Activated CD8-positive, alpha-beta memory T cell treated with anti-CD3 and anti-CD28 coated beads, Interleukin-2, amount 50 U/mL, for 1 hour (primary cell): ENCODE data around the gene FGL2.
A peak's percentile ranks its signal among the peaks of the same experiment; 100 is the strongest.
"Not testable (repeated sequence)": the region's sequence is repeated elsewhere in the genome, so short reads cannot be mapped to it uniquely, and the experiment has no call there.

ENCODE experiments used
- DNase-seq: peaks from one replicate; pipeline ENCODE4 v3.0.0-alpha.2; 2020; ENCODE audit errors: extremely low read depth

The FGL2 gene, protein sequence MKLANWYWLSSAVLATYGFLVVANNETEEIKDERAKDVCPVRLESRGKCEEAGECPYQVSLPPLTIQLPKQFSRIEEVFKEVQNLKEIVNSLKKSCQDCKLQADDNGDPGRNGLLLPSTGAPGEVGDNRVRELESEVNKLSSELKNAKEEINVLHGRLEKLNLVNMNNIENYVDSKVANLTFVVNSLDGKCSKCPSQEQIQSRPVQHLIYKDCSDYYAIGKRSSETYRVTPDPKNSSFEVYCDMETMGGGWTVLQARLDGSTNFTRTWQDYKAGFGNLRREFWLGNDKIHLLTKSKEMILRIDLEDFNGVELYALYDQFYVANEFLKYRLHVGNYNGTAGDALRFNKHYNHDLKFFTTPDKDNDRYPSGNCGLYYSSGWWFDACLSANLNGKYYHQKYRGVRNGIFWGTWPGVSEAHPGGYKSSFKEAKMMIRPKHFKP

DNA sequence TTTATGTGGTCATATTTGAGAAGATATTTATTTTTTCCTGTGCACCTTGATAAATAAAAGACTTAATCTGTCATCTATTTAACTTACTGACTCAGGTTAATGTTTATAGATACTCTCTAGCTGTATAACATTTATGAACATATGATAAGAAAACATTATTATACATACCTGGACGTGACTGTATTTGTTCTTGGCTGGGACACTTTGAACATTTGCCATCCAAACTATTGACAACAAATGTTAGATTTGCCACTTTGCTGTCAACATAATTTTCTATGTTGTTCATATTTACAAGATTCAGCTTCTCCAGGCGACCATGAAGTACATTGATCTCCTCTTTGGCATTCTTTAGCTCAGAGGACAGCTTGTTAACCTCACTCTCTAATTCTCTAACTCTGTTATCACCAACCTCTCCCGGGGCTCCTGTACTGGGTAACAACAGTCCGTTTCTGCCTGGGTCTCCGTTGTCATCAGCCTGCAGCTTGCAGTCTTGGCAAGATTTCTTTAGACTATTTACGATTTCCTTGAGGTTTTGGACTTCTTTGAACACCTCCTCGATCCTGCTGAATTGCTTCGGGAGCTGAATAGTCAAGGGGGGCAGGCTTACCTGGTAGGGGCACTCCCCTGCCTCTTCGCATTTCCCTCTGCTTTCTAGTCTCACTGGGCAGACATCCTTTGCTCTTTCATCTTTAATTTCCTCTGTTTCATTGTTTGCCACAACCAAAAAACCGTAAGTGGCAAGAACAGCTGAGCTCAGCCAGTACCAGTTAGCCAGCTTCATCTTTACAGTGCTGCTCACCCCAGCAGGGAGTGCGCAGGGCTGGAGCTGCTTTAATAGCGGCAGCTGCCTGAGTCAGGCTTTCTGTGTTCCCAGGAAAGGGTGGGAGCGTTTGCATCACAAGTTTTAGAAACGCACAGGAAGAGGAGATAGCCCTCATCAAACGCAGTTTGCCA, at the start of gene FGL2:
Gene FGL2, minus strand, starts transcription at position 807 of the 954 bp plus-strand sequence. Its CDS starts 26 bp downstream, at position 781.
- DNase-seq, result no peak

DNA sequence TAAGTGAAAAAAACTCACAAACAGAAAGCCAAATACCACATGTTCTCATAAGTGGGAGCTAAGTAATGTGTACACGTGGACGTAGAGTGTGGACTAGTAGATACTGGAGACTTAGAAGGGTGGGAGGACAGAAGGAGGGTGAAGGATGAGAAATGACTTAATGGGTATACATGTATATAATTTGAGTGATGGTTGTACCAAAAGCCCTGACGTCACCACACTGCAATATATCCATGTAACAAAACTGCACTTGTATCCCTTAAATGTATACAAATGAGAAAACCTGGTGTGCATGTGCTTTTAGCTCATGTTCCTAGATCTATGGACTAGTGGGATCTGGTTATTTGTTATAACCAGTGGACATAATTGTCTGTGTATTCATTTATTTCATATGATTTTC, 48.5 kb upstream of the FGL2 start:
- no peak for DNase-seq

DNA sequence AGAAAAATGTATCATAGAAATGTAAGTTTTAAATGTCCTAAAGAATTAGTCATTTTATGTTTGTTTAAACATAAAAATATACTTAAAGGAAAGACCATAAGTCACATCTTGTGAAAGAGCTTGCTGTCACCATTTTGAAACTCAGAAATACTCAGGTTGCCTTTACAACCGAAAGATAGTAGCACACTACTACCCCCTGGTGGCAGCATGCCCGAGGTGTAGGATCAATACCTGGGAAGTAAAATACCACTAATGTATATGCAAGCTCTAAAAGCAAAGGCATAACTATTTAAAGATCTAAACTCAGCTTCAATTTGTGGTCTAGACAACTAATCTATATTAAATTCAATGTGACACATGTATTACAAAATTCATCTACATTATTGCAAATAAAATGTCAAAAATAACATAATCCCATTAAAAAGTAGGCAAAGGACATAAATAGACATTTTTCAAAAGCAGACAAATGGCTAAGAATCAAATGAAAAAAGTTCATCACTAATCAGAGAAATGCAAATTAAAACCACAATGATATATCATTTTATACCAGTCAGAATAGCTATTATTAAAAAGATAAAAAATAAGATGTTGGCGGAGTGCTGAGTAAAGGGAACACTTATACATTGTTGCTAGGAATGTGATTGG, 47.7 kb upstream of the FGL2 start:
- DNase-seq, result peak; percentile 66

DNA sequence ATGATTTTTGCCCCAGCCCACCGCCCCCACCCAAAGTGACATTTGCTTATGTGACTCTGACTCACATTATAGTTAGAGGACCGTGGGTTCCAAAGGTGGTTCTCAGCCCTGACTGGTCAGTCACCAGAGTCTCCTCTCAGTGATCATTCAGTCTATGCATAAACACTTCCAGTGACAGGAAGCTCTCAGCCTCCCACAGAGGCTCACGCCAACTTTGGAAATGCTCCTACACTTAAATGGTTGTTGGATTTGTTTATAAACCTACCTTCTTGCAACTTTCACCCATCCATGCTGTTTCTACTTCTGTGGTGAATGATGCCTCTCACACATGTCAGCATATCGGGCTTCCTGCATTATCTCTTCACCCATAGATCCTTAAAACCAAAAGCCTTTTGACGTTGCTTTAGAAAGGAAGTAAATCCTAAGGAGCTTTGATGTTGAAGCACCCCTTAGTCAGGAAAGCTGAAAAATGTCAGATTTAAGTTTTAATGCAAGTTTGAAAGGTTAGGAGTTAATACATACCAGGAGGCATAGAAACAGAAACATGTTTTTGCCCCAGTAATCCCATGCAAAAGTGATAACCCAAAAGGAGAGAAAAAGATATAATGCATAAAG, 46.5 kb upstream of the FGL2 start:
- no peak for DNase-seq

DNA sequence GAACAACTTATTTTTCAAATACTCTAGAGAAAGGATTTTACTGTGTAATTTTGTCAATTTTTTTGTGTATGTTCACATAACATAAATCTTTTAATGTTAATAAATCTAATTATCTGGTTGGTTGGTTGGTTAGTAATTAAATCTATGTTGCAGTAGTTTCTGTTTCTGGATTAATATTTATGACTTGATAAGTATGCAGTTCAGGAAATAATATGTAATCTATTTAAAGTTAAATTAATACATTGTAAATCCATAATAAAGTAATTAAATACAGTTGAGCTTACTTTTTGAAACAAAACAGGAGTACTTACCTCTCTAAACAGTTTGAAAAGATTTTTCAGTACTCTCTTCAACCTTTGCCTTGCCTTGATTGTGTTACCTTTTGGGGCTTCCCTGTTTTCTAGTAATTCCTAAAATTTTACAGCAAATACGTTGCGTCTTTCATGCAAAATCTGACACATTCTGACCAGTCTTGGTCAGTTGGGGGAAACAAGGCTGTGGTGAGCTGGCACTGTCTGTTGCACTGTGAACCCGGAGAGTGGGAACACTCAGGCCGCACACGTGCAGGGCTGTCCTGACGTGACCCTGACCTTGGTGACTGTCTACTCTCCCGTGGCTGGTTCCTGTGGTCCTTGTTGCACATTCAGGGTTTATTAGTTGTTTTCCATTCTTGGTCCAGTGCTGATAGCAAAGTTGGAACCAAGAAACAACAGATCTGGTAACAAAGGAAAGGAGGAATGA, 45.6 kb upstream of the FGL2 start:
- DNase-seq, result no peak

DNA sequence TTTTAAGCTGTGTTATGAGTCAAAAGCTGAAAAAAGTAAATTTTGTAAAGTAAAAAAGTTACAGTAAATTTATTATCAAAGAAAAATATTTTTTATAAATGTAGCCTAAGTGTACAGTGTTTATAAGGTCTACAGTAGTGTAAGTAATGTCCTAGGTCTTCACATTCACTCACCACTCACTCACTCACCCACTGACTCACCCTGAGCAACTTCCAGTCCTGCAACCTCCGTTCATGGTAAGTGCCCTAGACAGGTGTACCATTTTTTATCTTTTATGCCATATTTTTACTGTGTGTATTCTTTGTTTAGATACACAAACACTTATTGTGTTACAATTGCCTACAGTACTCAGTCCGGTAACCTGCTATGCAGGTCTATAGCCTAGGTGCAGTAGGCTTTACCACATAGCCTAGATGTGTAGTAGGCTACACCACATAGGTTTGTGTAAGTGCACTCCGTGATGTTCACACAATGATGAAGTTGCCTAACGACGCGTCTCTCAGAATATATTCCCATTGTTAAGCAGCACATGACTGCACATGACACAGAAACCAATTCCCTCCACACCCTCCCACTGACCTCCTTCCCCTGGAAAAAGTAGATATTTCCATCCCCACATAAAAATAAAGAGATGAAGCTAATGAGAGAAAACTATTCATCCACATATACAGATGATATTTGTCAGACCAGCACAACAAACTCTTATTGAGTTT, 44.8 kb upstream of the FGL2 start:
- DNase-seq, result no peak

DNA sequence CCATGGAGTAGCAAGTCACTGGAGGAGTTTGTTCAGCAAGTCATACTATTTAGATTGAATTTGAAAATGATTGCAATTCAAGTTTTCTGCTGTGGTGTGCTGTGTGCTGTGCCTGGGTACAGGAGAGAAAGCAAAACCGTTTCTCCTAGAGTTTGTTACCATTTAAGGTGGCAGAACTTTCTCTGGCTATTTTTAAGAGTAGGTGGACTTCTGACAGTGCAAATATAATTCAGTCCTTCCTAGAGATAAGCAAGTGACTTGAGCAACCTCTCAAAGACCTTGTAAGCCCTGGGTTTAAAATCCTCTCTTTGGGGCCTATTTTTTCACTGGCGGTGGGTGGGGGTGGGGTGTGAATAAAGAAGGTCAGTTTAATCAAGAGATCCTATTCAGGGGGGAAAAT, 42.9 kb upstream of the FGL2 start:
- DNase-seq, result no peak

DNA sequence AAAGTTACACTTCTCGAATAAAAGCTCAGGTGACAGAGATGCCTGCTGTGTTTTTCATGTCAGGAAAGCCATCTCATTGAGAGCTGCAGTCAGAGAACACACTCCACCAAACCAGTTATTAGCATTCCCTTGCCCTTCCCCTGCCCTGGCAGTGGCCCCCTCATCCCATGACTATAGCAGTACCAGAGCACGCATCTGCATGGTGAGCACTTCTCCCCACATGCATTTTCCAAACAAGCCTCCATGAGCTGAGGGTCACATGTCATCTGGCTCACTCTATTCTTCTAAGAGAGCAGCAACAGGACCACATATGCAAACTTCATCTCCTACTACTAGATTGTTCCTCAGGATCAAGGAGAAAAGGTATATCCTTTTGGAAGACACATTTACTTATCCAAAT, 42.4 kb upstream of the FGL2 start:
- DNase-seq, result no peak

DNA sequence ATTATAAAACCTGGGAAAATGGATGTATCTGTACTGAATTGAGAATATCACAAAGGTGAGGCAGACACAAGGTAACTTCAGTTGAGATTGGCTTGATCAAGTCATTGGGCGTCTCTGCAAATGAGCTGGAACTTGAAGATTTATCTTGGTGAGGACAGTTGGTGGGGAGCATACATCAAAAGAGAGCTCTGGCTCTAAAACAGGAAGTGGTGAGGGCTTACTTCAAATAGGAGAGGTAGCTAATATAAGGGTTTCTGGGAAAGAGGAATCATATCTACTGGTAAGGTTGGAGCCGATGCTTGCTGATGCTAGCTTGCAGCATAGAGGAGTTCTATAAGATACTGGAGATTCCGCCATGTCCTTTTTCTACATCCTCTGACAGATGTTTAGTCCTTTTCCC, 39.9 kb upstream of the FGL2 start:
- DNase-seq, result no peak

DNA sequence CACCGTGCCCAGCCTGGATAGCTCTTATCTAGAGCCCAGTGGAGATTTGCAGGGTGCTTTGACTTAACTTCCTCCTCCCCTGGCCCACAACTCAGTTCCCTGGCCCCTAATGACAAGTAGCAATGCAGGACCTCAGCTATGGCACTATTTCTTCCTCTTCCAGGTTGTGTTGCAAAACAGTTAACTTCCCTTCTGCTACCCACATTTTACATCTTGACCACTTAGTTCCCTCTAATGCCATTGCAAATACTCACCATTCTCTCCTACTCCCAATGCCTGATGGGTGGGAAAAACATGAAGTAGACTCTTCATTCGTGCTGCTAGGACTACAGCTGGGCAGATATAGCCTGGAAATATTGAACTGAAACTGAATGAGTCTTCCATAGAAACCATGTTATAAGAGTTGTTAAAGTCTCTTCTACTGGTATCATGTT, 39.1 kb upstream of the FGL2 start:
- DNase-seq, result no peak

DNA sequence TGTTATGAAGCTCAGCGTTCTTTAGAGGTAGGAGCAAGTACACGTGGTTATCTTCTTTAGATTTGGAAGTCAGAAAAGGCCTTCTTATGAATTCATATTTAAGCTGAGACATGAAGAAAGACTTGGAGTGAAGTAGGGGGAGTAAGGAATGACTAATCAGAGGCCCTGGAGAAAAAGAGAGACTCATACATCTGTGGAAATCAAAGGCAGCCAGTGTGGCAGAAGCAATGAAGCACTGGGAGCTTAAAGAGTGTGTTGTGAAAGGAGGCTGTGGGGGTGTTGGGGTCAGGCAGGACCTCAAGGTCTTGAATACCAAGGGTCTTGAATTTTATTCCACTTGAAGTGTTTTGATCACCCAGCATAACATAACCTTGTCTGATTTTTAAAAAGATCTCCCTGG, 35.7 kb upstream of the FGL2 start:
- no peak for DNase-seq

DNA sequence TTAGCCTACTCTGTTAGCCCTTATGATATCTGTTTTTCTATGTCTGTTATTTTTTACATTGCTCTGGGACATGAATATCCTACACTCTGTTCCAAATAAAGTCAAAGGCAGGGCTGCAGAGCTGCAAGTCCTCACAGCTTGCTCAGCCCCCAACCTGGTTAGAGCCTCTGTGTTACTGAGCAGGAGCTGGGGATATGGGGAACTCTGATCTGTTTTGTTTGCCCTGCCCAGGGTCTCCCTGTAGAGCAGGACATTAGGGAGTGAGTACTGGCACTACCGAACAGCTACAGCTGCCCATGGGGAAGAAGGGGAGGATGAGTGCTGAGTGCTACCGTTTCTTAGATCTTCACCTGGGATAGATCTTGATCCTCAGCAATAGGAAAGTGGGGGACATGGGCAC, 32.8 kb upstream of the FGL2 start:
- DNase-seq, result no peak

DNA sequence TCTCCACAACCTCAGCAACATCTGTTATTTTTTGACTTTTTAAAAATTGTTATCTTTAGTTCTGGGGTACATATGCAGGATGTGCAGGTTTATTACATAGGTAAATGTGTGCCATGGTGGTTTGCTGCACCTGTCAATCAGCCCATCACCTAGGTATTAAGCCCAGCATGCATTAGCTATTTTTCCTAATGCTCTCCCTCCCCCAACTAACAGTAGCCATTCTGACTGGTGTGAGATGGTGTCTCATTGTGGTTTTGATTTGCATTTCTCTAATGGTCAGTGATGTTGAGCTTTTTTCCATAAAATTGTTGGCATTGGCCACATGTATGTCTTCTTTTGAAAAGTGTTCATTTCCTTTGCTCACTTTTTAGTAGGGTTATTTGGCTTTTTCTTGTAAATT, 29.2 kb upstream of the FGL2 start:
- not testable (repeated sequence) for DNase-seq

DNA sequence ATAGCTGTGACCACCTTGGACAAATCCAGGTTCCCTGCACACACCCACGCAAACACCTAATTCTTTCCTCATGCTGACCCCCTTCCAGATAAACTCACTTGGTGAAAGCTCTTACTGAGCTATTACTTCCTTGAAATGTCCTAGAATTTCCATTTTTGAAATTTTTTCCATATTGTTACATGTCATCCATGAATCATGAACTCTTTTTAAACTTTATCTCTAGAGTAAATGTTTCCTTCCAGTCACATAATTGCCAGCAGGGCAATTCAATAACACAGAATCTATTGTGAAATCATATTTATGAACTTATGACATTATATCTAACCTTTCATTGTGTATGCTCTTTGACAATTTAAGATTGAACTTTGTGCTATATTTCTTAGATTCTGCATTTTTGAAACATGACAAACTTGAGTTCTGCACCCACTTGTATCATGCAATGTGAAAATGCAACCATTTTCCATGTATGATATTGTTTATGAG, 26.8 kb upstream of the FGL2 start:
- DNase-seq, result no peak

DNA sequence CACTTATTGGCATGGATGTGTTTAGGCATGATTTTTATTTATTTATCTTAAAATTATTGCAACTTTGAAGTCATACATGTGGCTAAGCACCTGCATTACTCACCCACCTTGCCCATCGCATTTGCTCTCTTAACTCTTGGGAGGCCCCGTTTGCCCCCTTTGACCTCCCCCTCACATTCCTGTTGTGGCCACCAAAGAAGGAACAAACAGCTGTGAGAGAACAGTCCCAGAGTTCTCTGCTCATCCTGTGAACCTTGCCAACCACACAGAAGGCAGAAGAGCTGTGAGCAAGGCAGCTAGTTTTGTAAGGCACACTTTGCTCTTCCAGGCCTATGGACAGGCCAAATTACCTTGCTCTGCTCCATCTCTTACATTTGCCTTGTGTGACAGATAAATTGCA, 23.6 kb upstream of the FGL2 start:
- DNase-seq, result no peak

DNA sequence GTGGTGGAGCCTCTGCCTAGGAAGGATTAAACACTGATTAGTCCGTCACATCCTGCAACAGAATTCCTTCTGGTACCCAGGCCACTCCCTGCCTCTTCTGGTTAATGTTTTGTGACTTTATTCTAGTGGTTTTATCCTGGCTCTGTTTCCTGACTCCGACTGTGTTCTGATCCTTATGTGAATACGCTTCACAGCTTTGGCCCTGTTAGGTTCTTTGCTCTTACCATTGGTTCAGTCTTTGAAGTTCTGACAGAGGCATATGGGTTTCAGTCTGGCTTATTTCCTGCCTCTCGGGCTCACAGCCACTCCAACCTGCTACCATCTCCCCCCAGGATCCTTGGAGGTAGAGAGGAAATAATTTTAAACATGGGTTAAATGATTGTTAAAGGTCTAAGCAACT, 23.2 kb upstream of the FGL2 start:
- no peak for DNase-seq

DNA sequence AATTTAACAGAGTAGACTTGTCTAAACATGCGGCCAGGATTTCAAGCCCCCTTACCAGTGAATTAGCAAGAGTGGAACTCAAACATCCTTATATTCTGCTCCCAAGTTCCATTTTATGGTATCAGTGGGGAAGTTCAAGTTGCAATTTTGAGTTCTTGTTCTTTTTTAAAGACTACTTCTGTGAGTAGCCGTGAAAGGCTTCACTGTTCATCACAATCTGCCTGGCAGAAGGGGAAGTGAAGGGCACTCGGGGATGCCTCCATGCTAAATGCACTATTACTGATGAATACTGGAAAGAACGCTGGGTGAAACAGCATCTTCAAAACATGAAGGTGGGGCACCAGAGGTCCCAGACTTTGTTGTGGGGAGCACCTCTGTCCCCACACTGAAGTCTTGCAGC, 22.4 kb upstream of the FGL2 start:
- no peak for DNase-seq

DNA sequence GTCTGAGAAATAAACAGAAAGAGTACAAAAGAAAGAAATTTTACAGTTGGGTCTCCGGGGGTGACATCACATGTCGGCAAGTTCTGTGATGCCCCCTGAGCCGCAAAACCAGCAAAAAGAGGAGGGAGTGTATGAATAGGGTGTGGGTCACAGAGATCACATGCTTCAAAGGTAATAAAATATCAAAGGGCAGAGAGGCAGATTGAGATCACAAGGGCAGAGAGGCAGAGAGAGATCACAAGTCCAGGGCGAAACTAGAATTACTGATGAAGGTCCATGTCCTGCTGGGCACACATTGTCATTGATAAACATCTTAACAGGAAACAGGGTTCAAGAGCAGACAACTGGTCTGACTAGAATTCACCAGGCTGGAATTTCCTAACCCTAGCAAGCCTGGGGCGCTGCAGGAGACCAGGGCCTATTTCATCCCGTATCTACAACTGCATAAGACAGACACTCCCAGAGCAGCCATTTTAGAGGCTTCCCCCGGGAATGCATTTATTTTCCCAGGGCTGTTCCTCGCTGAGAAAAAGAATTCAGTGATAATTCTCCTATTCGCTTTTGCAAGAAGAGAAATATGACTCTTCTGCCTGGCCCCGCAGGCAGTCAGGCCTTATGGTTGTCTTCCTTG, 20.2 kb upstream of the FGL2 start:
- not testable (repeated sequence) for DNase-seq

DNA sequence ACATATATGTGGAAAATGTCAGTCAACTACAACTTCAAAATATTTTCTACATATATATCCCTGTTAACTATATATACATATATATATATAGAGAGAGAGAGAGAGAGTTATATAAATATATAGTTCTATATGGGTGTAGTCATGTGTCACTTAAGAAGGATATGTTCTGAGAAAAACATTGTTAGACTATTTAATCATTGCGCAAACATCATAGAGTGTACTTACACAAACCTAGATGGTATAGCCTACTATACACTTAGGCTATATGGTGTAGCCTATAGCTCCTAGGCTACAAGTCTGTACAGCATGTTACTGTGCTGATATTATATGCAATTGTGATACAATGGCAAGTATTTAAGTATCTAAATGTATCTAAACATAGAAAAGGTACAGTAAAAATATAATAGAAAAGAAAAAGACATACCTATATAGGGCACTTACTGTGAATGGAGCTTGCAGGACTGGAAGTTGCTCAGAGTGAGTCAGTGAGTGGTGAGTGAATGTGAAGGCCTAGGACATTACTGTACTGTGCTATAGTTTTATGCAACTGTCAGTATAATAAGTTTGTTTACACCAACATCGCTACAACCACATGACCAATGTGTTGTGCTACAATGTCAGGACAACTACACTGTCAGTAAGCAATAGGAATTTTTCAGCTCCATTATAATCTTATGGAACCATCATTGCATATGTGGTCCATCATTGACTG, 18.0 kb upstream of the FGL2 start:
- DNase-seq, result no peak
